H54 (cell line): ENCODE measurements around the gene ATAD3C.
"Not testable (repeated sequence)": the region's sequence is repeated elsewhere in the genome, so short reads cannot be mapped to it uniquely, and the experiment has no call there.

Experiments used
- DNase-seq: peaks from one replicate; pipeline ENCODE4 v3.0.0; 2011; ENCODE audit warnings: low spot score, mixed read lengths; ENCODE audit not compliant: insufficient read length
- FAIRE-seq: peaks from 3 replicates; lab custom pipeline; 2011; peaks lifted over from hg19 to GRCh38; lab: Jason Lieb, UNC
- POLR2A ChIP-seq: IDR thresholded peaks from 2 replicates; pipeline ENCODE4 v1.6.1; 2011; ENCODE audit warnings: low read depth, mild to moderate bottlenecking, low read length

Gene ATAD3C

DNA sequence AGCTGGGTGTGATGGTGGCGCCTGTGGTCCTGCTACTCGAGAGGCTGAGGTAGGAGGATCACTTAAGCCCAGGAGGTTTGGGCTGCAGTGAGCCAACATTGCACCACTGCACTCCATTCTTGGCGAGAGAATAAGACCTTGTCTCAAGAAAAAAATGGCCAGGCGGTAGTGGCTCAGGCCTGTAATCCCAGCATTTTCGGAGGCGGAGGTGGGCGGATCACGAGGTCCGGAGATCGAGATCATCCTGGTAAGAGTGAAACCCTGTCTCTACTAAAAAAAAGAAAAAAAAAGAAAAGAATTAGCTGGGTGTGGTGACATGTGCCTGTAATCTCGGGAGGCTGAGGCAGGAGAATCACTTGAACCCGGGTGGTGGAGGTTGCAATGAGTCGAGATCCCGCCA, 33.4 kb downstream of the ATAD3C start:
- no peak for FAIRE-seq
- no peak for DNase-seq
- no peak for TF ChIP-seq POLR2A

DNA sequence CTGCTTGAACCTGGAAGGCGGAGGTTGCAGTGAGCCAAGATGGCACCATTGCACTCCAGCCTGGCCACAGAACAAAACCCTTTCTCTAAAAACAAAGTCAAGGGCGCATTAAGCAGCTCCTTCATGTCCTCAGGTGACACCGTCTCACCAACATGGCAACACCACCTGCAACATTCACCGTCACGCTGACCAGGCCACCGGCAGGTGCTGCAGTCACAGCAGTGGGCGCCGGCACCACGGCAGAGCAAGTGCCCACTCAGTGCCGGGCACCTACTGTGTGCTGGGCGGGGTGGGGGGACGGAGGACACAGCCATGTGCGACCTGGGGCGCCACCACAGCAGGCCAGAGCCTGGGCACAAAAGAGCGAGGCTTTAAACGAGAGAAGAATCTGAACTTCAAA, 34.2 kb downstream of the ATAD3C start:
- DNase-seq (no peak), FAIRE-seq (no peak)
- no peak for TF ChIP-seq POLR2A

DNA sequence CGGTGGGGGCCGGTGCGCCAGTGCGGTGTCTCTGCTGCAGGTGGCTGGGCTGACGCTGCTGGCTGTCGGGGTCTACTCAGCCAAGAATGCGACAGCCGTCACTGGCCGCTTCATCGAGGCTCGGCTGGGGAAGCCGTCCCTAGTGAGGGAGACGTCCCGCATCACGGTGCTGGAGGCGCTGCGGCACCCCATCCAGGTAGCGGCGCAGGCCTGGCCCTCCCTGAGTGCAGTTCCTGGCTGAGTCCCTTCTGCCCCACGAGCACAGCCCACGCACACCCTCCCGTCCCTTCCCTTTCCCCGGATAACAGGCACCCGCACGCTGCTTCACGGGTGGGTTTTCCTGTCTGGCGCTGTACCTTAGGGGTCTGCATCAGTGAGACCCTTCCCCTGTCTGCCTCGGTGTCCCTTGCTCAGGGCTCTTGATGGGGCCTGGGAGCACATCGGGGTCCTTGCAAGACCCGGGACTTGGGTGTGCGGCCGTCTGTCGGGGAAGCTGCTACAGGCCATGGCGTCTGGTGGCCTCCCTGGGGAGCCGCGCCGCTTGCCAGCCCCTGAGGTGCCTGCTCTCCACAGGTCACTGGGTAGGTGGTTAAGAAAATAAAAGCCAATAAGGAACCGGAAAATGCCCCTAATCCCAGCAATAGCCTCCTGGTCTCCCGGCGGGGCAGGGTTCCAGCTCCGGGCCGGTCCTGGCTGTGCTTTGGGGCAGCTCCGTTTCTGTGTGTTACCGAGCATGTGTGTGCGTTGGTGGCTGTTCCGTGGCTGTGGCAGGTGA, 35.7 kb downstream of the ATAD3C start:
- not testable (repeated sequence) for DNase-seq, FAIRE-seq

DNA sequence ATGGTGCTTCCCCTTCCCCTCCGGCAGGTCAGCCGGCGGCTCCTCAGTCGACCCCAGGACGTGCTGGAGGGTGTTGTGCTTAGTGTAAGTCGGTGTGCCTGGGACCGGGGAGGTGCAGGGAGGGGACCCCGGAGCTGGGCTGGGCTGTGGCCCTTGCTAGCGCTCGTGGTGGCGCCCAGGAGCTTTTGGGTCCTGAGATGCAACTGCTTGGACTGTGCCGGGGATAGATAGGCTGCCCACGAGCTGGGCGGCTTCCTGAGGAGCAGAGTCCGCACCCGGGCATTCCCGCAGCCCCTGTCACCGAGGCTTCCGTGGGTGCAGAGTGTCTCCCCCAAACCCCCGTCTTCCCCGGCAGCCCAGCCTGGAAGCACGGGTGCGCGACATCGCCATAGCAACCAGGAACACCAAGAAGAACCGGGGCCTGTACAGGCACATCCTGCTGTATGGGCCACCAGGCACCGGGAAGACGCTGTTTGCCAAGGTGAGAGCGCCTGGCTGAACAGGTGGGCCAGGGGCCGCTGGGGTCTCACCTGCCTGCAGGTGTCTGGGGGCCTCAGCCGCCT, 36.3 kb downstream of the ATAD3C start:
- DNase-seq, FAIRE-seq: not testable (repeated sequence)

DNA sequence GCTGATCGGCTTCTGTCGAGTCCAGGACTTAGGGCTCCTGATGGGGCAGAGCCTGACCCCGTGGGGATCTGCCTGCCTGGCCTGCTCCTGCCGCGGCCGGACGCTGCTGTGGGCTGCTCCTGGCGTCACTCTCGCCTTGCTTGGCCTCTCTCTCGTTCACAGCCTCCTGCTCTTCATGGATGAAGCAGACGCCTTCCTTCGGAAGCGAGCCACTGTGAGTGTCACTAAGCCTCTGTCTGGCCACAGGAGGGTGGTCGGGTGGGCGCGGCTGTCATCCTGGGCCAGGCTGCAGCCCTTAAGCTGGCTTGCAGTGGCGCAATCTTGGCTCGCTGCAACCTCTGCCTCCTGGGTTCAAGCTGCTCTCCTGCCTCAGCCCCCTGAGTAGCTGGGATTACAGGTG, 38.2 kb downstream of the ATAD3C start:
- FAIRE-seq (no peak), DNase-seq (no peak)
- no peak for TF ChIP-seq POLR2A

DNA sequence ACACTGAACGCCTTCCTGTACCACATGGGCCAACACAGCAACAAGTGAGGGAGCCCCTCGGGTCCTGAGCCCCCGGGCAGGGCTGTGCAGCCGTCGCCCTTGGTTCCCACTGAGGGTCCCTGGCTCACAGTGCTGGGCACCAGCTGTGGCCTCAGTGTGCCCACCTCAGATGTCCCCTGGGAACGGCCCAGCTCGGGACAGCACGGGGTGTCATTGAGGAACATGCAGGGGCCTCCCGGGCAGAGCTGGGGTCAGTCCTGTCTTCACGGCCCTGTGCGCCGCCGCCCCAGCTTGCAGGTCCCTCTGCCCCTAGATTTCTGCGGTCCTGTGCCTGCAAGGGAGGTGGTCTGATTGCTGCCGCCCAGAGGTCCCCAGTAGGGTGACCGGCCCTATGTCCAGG, 39.7 kb downstream of the ATAD3C start:
- no peak for TF ChIP-seq POLR2A
- no peak for FAIRE-seq
- DNase-seq: no peak

DNA sequence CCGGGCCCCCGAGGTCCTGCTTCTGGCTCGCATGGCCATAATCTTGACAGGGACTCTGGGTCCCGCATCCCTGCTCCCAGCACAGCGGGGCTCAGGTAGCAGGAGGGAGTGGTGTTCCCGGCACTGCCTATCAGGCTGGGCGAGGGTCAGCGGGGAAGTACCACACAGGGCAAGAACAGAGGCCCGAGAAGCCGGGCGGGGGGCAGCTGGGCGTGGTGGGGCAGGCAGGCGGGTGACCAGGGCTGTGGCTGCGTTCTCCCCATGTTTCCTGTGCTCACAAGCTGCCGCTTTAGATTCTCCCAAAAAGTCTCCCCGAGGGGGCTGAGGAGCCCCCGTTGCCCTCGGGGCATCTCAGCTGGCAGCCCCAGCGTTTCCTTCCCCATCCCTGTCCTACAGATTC, 40.4 kb downstream of the ATAD3C start:
- no peak for DNase-seq
- FAIRE-seq: no peak
- TF ChIP-seq POLR2A: no peak

DNA sequence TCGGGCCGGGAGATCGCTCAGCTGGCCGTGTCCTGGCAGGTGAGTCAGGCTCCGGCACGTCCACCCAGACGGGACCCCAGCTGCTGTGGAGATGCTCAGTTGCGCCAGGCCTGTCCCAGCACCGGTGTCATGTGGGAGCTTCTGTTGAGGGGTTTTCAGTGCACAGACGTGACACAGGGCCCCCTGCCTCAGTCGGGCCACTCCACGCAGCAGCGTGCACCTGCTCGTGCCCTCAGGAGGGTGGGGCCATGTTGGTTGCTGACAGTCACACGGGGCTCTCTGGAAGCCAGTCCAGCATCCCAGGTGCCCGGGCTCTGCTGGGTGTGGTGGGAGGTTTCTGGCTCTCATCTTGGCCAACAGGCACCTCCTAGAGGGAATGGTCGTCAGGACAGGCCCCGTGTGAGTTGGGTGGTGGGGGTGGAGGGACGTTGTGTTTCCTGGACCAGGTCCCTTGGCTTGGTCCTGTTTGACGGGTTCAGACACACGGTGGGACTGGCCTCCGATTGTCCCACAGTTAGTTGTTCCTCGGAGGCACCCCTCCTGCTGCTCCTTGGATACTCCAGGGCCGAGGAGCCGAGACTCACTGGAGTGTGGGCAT, 41.2 kb downstream of the ATAD3C start:
- no peak for TF ChIP-seq POLR2A
- FAIRE-seq (no peak), DNase-seq (no peak)

DNA sequence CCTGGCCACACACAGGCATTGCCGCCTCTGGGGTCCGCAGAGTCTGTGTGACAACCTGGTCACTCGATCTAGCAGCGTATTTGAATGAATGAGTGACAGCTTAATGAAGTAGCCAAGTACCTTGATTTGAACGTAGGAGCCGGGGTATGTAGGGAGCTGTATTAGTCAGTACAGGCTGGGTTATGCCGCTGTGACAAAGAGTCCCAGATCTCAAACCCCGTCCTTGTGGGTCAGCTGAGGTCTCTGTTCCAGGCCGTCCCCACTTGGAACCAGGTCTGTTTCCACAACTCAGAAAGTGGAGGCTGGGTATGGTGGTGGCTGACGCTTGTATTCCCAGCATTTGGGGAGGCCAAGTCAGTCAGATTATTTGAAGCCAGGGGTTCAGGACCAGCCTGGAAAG, 42.1 kb downstream of the ATAD3C start:
- no peak for DNase-seq
- no peak for FAIRE-seq
- no peak for TF ChIP-seq POLR2A

DNA sequence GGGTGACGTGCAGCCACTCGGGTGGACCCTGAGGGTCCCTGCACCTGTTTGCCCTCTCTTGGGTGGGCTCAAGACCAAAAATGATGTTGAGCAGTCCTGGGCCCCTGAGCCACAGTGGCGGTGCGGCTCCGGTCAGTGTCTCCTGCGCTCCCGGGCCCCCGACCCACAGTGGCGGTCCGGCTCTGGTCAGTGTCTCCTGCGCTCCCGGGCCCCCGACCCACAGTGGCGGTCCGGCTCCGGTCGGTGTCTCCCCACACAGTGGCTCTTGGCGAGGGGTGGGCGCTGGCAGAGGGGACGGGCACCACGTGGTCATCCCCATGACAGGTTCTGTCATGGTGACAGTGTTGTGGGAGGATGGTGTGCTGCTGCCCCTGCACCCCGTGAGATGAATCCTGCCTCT, 44.8 kb downstream of the ATAD3C start:
- FAIRE-seq, DNase-seq: not testable (repeated sequence)

DNA sequence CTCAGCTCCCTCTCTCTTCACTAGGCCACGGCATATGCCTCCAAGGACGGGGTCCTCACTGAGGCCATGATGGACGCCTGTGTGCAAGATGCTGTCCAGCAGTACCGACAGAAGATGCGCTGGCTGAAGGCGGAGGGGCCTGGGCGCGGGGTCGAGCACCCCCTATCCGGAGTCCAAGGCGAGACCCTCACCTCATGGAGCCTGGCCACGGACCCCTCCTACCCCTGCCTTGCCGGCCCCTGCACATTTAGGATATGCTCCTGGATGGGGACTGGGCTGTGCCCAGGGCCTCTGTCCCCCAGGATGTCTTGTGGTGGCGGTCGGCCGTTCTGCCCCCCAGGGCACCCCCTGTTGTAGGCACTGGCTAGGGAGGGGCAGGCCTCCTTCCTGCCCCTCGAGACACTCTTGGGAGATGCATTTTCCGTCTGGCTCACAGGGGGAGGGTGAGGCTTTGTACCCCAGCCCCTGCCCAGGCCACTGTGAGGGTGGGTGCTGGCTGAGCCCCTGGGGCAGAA, 46.0 kb downstream of the ATAD3C start:
- not testable (repeated sequence) for DNase-seq, FAIRE-seq

DNA sequence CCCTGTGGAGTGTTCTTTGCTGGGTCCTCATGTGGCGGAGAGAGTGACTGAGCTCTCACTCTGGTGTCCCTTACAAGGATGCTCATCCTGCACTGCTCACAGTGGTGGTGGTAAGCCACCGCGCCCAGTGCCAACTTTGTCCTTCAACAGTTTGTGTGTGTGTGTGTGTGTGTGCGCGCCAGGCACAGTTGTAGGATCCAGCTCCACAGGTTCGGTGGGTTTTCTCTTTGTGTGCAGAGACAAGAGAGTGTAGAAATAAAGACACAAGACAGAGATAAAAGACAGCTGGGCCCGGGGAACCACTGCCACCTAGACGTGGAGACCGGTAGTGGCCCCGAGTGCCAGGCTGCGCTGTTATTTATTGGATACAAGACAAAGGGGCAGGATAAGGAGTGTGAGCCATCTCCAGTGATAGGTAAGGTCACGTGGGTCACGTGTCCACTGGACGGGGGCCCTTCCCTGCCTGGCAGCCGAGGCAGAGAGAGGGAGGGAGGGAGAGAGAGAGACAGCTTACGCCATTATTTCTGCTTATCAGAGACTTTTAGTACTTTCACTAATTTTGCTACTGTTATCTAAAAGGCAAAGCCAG, 55.4 kb downstream of the ATAD3C start:
- DNase-seq: not testable (repeated sequence)
- peak; percentile 36 for FAIRE-seq

DNA sequence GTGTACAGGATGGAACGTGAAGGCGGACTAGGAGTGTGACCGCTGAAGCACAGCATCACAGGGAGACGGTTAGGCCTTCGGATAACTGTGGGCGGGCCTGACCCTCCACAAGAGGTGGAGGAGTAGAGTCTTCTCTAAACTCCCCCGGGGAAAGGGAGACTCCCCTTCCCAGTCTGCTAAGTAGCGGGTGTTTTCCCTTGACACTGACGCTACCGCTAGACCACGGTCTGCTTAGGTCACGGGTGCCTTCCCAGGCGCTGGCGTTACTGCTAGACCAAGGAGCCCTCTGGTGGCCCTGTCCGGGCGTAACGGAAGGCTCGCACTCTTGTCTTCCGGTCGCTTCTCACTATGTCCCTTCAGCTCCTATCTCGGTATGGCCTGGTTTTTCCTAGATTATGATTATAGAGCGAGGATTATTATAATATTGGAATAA, 55.9 kb downstream of the ATAD3C start:
- not testable (repeated sequence) for FAIRE-seq, DNase-seq

DNA sequence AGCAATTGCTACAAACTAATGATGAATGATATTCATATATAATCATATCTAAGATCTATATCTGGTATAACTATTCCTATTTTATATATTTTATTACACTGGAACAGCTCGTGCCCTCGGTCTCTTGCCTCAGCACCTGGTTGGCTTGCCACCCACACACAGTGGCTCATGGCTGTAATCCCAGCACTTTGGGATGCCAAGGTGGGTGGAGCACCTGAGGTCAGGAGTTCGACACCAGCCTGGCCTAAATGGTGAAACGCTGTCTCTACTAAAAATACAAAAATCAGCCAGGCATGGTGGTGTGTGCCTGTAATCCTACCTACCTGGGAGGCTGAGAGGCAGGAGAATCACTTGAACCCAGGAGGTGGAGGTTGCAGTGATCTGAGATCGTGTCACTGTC, 56.3 kb downstream of the ATAD3C start:
- DNase-seq, FAIRE-seq: not testable (repeated sequence)
